ENCODE data around the gene NBPF6. TPM values are rescaled to one million over a fixed set of nuclear protein-coding genes. Genes with fewer than 3 reads are reported as not detected.
"Not testable (repeated sequence)": the region's sequence is repeated elsewhere in the genome, so short reads cannot be mapped to it uniquely, and the experiment has no call there.

Gene NBPF6
- total and polyA plus RNA-seq, 4 experiments from 2014 or later: not detected

DNA sequence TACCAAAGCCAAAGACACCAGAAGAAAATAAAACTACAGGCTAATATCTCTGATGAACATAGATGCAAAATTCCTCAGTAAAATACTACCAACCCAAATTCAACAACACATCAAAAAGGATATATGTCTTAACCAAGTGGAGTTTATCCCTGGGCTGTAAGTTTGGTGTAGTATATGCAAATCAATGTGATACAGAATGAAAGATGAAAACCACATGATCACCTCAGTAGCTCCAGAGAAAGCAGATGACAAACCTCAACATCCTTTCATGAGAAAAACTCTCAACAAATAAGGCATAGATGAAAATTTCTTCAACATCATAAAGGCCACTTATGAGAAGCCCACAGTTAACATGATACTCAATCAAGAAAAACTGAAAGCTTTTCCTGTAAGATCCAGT, 11.6 kb upstream of the NBPF6 start:
- H3K9me3 ChIP-seq (ENCODE audit: control insufficient read depth in 1 of 2, low read length in 2 of 2); H3K4me1 ChIP-seq (ENCODE audit: insufficient read depth, low read length); H3K27me3 ChIP-seq (ENCODE audit: insufficient read depth, low read length); H3K4me1 Mint-ChIP-seq; intact Hi-C loops (cut with micrococcal nuclease); H3K9me3 Mint-ChIP-seq; POLR2A ChIA-PET (ENCODE audit: partially characterized antibody); H3K36me3 ChIP-seq (ENCODE audit: insufficient read depth, low read length); H3K4me3 ChIP-seq (ENCODE audit: low read length in 2 of 2); DNase-seq; H3K27ac Mint-ChIP-seq; H3K27ac ChIP-seq (ENCODE audit: low read depth, low read length); H3K27me3 Mint-ChIP-seq; H3K36me3 Mint-ChIP-seq; CTCF ChIA-PET (ENCODE audit: partially characterized antibody); H3K4me3 Mint-ChIP-seq: not testable (repeated sequence)

DNA sequence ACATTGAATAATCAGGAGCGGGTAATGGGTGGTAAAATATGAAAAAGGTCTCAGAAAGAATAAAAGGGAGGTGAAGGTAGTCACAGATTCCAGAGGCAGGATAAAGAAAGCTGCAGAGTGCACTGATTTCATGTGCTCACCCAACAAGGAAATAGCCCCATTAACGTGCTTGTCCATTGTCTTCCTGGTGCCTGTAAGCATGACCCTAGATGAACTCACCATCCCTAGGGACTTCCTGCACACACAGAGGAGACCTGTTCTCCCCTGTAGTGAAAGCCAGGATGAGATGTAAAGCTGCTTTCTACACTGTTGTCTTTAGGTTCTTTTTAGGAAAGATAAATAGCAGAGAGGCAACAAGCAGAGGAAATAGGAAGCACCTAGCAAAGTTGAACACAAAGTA, 4.4 kb downstream of the NBPF6 start:
- H3K27ac ChIP-seq (ENCODE audit: low read depth, low read length); DNase-seq; H3K36me3 Mint-ChIP-seq; H3K27ac Mint-ChIP-seq; H3K9me3 Mint-ChIP-seq; intact Hi-C loops (cut with micrococcal nuclease); H3K4me1 Mint-ChIP-seq; POLR2A ChIA-PET (ENCODE audit: partially characterized antibody); H3K27me3 ChIP-seq (ENCODE audit: insufficient read depth, low read length); CTCF ChIA-PET (ENCODE audit: partially characterized antibody); H3K9me3 ChIP-seq (ENCODE audit: control insufficient read depth in 1 of 2, low read length in 2 of 2); H3K4me1 ChIP-seq (ENCODE audit: insufficient read depth, low read length); H3K4me3 ChIP-seq (ENCODE audit: low read length in 2 of 2); H3K36me3 ChIP-seq (ENCODE audit: insufficient read depth, low read length); H3K4me3 Mint-ChIP-seq; H3K27me3 Mint-ChIP-seq: not testable (repeated sequence)

DNA sequence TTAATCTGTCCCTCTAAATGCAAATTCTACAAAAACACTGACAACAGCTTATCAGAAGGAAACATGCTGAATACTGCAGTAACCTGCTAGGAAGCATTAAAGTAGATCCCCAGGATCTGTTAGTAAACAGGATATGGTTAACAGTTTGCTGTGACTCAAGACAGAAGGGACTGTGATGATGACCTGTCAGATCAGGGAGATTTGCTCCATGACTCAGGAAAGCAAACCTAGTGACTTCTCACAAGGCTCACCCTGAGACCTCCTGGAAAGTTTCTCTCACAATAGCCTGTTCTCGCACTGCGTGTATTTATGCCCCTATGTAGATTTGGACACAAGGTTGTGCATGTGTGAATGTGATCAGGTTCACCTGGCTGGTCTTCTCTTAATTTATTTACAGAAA, 8.5 kb downstream of the NBPF6 start:
- H3K4me3 ChIP-seq (ENCODE audit: low read length in 2 of 2); H3K27me3 Mint-ChIP-seq; H3K4me1 ChIP-seq (ENCODE audit: insufficient read depth, low read length); intact Hi-C loops (cut with micrococcal nuclease); CTCF ChIA-PET (ENCODE audit: partially characterized antibody); H3K27ac ChIP-seq (ENCODE audit: low read depth, low read length); H3K9me3 ChIP-seq (ENCODE audit: control insufficient read depth in 1 of 2, low read length in 2 of 2); DNase-seq; H3K9me3 Mint-ChIP-seq; H3K4me1 Mint-ChIP-seq; H3K4me3 Mint-ChIP-seq; H3K27me3 ChIP-seq (ENCODE audit: insufficient read depth, low read length); H3K27ac Mint-ChIP-seq; H3K36me3 ChIP-seq (ENCODE audit: insufficient read depth, low read length); POLR2A ChIA-PET (ENCODE audit: partially characterized antibody); H3K36me3 Mint-ChIP-seq: not testable (repeated sequence)

DNA sequence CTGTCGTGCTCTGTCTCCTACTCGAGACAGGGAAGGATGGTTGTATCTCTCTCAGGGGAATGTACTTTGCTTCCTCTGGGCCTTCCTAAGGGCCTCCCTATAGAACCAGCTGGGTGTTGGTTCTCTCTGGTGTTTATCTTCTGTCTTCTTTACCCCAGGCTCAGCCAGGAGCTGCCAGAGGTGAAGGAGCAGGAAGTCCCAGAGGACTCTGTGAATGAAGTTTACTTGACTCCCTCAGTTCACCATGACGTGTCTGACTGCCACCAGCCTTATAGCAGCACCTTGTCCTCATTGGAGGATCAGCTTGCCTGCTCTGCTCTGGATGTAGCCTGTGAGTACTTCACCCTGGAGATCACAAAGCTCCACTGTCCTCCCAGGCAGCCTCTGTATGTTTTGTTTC, 11.6 kb downstream of the NBPF6 start:
- H3K27me3 Mint-ChIP-seq; H3K27ac ChIP-seq (ENCODE audit: low read depth, low read length); H3K27ac Mint-ChIP-seq; H3K36me3 ChIP-seq (ENCODE audit: insufficient read depth, low read length); H3K27me3 ChIP-seq (ENCODE audit: insufficient read depth, low read length); intact Hi-C loops (cut with micrococcal nuclease); H3K4me3 Mint-ChIP-seq; H3K9me3 ChIP-seq (ENCODE audit: control insufficient read depth in 1 of 2, low read length in 2 of 2); H3K9me3 Mint-ChIP-seq; H3K4me1 Mint-ChIP-seq; H3K4me3 ChIP-seq (ENCODE audit: low read length in 2 of 2); H3K36me3 Mint-ChIP-seq; H3K4me1 ChIP-seq (ENCODE audit: insufficient read depth, low read length); POLR2A ChIA-PET (ENCODE audit: partially characterized antibody); DNase-seq; CTCF ChIA-PET (ENCODE audit: partially characterized antibody): not testable (repeated sequence)

DNA sequence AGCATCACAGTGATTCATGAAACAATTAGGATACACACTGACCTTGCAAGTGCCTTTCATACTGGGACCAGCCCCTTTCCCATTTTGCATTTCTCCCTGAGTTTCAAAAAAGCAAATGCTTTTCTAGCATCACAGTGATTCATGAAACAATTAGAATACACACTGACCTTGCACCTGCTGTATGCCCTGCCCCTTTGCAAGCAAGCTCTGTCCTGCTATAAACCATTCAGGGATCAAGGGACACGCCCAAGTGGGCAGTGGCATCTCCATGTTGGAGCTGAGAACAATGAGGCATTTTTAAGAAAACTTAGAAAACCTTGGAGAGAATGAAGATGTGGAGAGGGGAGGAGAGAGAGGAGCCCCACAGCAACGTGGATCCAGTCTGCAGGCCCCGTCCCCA, 13.8 kb downstream of the NBPF6 start:
- H3K27ac ChIP-seq (ENCODE audit: low read depth, low read length); H3K4me1 ChIP-seq (ENCODE audit: insufficient read depth, low read length); H3K9me3 ChIP-seq (ENCODE audit: control insufficient read depth in 1 of 2, low read length in 2 of 2); H3K4me3 ChIP-seq (ENCODE audit: low read length in 2 of 2); DNase-seq; H3K36me3 Mint-ChIP-seq; intact Hi-C loops (cut with micrococcal nuclease); H3K27me3 ChIP-seq (ENCODE audit: insufficient read depth, low read length); H3K4me1 Mint-ChIP-seq; H3K27me3 Mint-ChIP-seq; H3K36me3 ChIP-seq (ENCODE audit: insufficient read depth, low read length); CTCF ChIA-PET (ENCODE audit: partially characterized antibody); H3K9me3 Mint-ChIP-seq; H3K27ac Mint-ChIP-seq; POLR2A ChIA-PET (ENCODE audit: partially characterized antibody); H3K4me3 Mint-ChIP-seq: not testable (repeated sequence)

DNA sequence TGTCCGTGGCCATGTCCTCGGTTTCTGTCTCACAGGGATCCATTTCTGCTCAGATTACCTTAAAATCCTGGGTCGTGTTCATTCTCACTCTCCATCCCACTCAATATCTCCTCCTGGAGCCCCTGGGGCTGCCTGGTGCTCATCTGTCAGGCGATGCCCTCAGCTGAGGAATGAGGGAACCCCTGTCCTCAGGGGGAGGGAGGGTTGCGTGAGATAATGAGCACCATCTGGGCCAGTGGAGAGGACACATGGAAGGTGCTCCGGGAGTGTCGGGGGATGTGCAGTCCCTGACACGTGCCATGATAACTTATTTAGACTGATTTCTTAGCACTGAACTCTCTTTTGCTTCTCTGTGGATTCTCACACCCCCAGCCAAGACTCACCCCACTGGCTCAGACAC, 16.0 kb downstream of the NBPF6 start:
- H3K27me3 ChIP-seq (ENCODE audit: insufficient read depth, low read length); H3K27ac ChIP-seq (ENCODE audit: low read depth, low read length); intact Hi-C loops (cut with micrococcal nuclease); H3K36me3 Mint-ChIP-seq; H3K27me3 Mint-ChIP-seq; CTCF ChIA-PET (ENCODE audit: partially characterized antibody); H3K4me1 Mint-ChIP-seq; DNase-seq; H3K4me3 Mint-ChIP-seq; H3K27ac Mint-ChIP-seq; H3K4me3 ChIP-seq (ENCODE audit: low read length in 2 of 2); H3K9me3 Mint-ChIP-seq; H3K9me3 ChIP-seq (ENCODE audit: control insufficient read depth in 1 of 2, low read length in 2 of 2); POLR2A ChIA-PET (ENCODE audit: partially characterized antibody); H3K36me3 ChIP-seq (ENCODE audit: insufficient read depth, low read length); H3K4me1 ChIP-seq (ENCODE audit: insufficient read depth, low read length): not testable (repeated sequence)

DNA sequence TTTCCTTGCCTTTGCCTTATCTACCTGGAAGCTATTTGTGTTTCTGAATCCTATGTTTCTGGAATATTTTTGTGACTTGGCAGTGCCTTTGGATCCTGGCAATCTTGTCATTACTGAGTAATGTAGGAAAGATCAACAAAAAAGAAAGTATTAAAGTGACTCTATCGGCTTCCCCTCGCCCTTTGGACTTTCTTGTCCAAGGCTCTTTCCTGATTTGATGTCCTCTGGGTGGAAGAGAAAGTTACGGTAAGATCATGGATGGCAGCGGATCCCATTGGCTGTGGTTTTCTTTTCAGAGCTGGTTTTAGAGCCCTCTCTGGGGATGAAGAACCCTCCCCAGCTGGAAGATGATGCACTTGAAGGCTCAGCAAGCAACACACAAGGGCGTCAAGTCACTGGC, 17.0 kb downstream of the NBPF6 start:
- H3K4me1 Mint-ChIP-seq; H3K4me1 ChIP-seq (ENCODE audit: insufficient read depth, low read length); H3K36me3 Mint-ChIP-seq: not testable (repeated sequence)

DNA sequence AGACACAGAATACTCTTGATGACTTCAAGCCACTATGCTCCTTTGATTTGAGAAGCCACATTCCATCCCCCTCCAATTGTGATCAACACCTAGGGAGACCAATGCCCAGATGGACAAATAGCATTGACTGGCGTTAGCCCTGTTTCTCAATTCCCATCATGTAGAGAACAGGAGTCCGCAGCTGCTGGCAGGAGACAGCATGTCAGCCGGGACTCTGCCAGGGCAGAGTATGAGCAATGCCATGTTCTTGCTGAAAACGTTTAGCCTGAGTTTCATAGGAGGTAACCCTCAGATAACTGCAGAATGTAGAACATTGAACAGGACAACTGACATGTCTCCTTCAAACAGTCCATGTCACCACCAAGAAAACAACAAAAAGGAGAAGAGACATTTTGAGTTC, 20.6 kb downstream of the NBPF6 start:
- H3K36me3 ChIP-seq (ENCODE audit: insufficient read depth, low read length); DNase-seq; H3K4me1 Mint-ChIP-seq; H3K36me3 Mint-ChIP-seq; CTCF ChIA-PET (ENCODE audit: partially characterized antibody); H3K9me3 Mint-ChIP-seq; H3K27ac Mint-ChIP-seq; intact Hi-C loops (cut with micrococcal nuclease); H3K27ac ChIP-seq (ENCODE audit: low read depth, low read length); H3K9me3 ChIP-seq (ENCODE audit: control insufficient read depth in 1 of 2, low read length in 2 of 2); POLR2A ChIA-PET (ENCODE audit: partially characterized antibody); H3K27me3 ChIP-seq (ENCODE audit: insufficient read depth, low read length); H3K4me3 ChIP-seq (ENCODE audit: low read length in 2 of 2); H3K4me3 Mint-ChIP-seq; H3K4me1 ChIP-seq (ENCODE audit: insufficient read depth, low read length): not testable (repeated sequence)
- H3K27me3 Mint-ChIP-seq: peaks cover 12 to 25% of the 10 kb centered on the region in 2 donors

More for the DNA sequence above, 17.0 kb downstream of the NBPF6 start:
- H3K27me3 ChIP-seq (ENCODE audit: insufficient read depth, low read length); H3K4me3 Mint-ChIP-seq; H3K27ac Mint-ChIP-seq; intact Hi-C loops (cut with micrococcal nuclease); H3K27ac ChIP-seq (ENCODE audit: low read depth, low read length); H3K36me3 ChIP-seq (ENCODE audit: insufficient read depth, low read length); POLR2A ChIA-PET (ENCODE audit: partially characterized antibody); H3K9me3 ChIP-seq (ENCODE audit: control insufficient read depth in 1 of 2, low read length in 2 of 2); CTCF ChIA-PET (ENCODE audit: partially characterized antibody); H3K27me3 Mint-ChIP-seq; H3K9me3 Mint-ChIP-seq; H3K4me3 ChIP-seq (ENCODE audit: low read length in 2 of 2); DNase-seq: not testable (repeated sequence)

All from CD4-positive, alpha-beta memory T cell (primary cell).